ENCODE data around the gene S1PR3. TPM values are rescaled to one million over a fixed set of nuclear protein-coding genes. Genes with fewer than 3 reads are reported as not detected.

S1PR3 gene
- total RNA-seq, 1 experiment from 2014 or later = 23.3 TPM

DNA sequence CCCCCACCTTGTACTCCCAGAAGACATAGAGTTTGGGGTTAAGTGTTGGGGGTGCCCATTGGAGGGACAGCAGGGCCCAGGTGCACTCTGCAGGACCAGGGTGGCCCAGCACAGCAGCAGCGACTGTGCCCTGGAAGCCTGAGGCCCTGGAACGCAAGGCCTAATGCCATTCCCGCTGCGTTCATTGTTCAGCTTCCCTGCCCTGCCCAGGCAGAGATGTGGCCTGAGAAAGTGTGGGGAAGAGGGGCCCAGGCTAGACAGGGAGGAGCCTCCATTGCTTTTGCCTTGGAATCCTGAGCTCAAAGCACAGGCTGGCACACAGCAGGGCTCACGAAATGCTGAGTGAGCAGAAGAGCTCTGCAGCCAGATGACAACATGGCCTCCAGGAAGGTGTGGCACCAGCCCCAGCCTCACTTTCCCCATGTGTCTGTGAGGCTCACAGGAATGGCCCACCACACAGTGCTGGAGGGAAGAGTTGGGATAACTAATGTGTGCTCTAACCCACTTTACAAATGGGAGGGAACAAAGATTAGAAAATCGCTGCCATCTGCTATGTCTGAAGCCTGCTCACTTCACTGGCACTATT is 19.4 kb downstream of the S1PR3 start:
- Histone ChIP-seq H3K27me3 (ENCODE audit: insufficient read depth, low read depth) (no peaks in the 10 kb centered on the region), H3K36me3 (ENCODE audit: low read depth) (no peaks in the 10 kb centered on the region), H3K4me2 (no peak overlapping the region), H3F3A (ENCODE audit: insufficient read depth, low read depth) (no peaks in the 10 kb centered on the region), H3K4me3 (no peak overlapping the region), H4K20me1 (ENCODE audit: insufficient read depth) (no peaks in the 10 kb centered on the region), H3K27ac (no peak overlapping the region), H2AFZ (no peak overlapping the region), H3K9me3 (ENCODE audit: insufficient read depth, low read depth) (no peaks in the 10 kb centered on the region), H3K4me1 (replicated peaks; ENCODE audit: insufficient read depth) (no peaks in the 10 kb centered on the region), H3K79me2 (ENCODE audit: low read depth) (no peaks in the 10 kb centered on the region), H3K9me2 (ENCODE audit: insufficient read depth) (no peaks in the 10 kb centered on the region)
- ChIA-PET POLR2A (ENCODE audit: unreplicated experiment) (no interaction called here), CTCF (interaction anchor here (0.6 kb wide), 1 partner anchor 166 kb away, joined by 3 read pairs; no protein-coding TSS in a partner anchor)
- intact Hi-C loops (cut with micrococcal nuclease; ENCODE audit: unreplicated experiment) = no loop called here
- BruUV-seq (replicated peaks) = no TSS peak
- TF ChIP-seq CTCF (conservative IDR thresholded peaks at IDR 0.05) (no peak), EZH2 (IDR thresholded peaks at IDR 0.05; ENCODE audit: low read depth) (no peak)
- no peak for DNase-seq

- Histone ChIP-seq H3K79me2 (ENCODE audit: low read depth) (no peaks in the 10 kb centered on the region), H4K20me1 (ENCODE audit: insufficient read depth) (no peaks in the 10 kb centered on the region), H3K36me3 (ENCODE audit: low read depth) (no peaks in the 10 kb centered on the region), H3K4me2 (no peak overlapping the region), H2AFZ (no peak overlapping the region), H3K4me3 (no peak overlapping the region), H3K9me2 (ENCODE audit: insufficient read depth) (no peaks in the 10 kb centered on the region), H3K27me3 (ENCODE audit: insufficient read depth, low read depth) (no peaks in the 10 kb centered on the region), H3K9me3 (ENCODE audit: insufficient read depth, low read depth) (no peaks in the 10 kb centered on the region), H3K4me1 (replicated peaks; ENCODE audit: insufficient read depth) (no peaks in the 10 kb centered on the region), H3F3A (ENCODE audit: insufficient read depth, low read depth) (no peaks in the 10 kb centered on the region), H3K27ac (no peak overlapping the region)
- ChIA-PET CTCF (no interaction called here), POLR2A (ENCODE audit: unreplicated experiment) (no interaction called here)
- no peak for TF ChIP-seq EZH2 (IDR thresholded peaks at IDR 0.05; ENCODE audit: low read depth)
- TF ChIP-seq CTCF (conservative IDR thresholded peaks at IDR 0.05) = no peak
- DNase-seq = no peak
- intact Hi-C loops (cut with micrococcal nuclease; ENCODE audit: unreplicated experiment) = no loop called here
- BruUV-seq (replicated peaks) = no TSS peak
Observed at GRCh38 chr9:89011683-89012082, 20.4 kb downstream of the S1PR3 start.

DNA sequence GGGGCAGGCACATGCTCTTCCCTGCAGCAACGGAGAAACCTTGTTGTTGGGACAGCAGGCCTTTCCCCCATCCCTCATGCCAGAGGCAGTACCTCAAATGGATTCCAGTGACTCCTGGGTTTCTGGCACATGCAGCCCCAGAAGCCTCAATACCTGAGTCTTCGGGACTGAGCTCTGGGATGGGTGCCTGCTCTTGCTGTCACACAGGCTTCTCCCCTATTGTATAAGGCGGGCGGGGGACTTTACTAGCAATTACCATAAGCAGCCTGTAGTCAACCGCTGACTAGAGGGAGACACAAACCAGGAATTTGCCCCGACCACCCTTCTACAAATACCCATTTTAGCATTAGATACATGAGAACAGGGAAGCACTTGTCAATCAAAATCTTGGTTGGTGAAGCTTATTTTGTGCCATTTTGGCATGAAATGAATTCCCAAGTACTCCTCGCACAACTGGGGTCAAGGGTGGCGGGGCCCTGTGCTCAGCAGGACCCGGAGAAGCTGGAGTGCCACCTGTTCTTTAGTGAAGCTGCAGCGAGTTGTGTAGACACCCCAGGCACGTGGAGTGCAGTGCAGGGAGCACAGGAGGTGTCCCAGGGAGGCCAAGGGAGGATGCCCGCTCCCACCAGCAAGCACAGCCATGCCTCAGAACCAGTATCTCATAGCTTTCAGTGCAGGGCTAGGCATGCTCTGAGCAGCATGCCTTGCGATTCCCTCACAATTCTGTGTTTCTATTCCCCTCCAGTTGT is 21.2 kb downstream of the S1PR3 start:
- no peak for TF ChIP-seq EZH2 (IDR thresholded peaks at IDR 0.05; ENCODE audit: low read depth)
- TF ChIP-seq CTCF (conservative IDR thresholded peaks at IDR 0.05) = no peak
- H3K9me3 ChIP-seq (ENCODE audit: insufficient read depth, low read depth) = no peaks in the 10 kb centered on the region
- no TSS peak for BruUV-seq (replicated peaks)
- no peaks in the 10 kb centered on the region for H3K9me2 ChIP-seq (ENCODE audit: insufficient read depth)
- no peak for DNase-seq
- ChIA-PET CTCF (no interaction called here), POLR2A (ENCODE audit: unreplicated experiment) (no interaction called here)
- no peaks in the 10 kb centered on the region for H3K27me3 ChIP-seq (ENCODE audit: insufficient read depth, low read depth)
- no peaks in the 10 kb centered on the region for H4K20me1 ChIP-seq (ENCODE audit: insufficient read depth)
- H3K79me2 ChIP-seq (ENCODE audit: low read depth) = no peaks in the 10 kb centered on the region
- intact Hi-C loops (cut with micrococcal nuclease; ENCODE audit: unreplicated experiment) = no loop called here
- no peak overlapping the region for H3K4me3 ChIP-seq
- H3K4me1 ChIP-seq (replicated peaks; ENCODE audit: insufficient read depth) = no peaks in the 10 kb centered on the region
- no peak overlapping the region for H3K27ac ChIP-seq
- no peaks in the 10 kb centered on the region for H3F3A ChIP-seq (ENCODE audit: insufficient read depth, low read depth)
- no peaks in the 10 kb centered on the region for H3K36me3 ChIP-seq (ENCODE audit: low read depth)
- H2AFZ ChIP-seq = no peak overlapping the region
- no peak overlapping the region for H3K4me2 ChIP-seq

All from PC-9 (cell line).